GM18499 (cell line): ENCODE data around the gene GFPT2.

Experiments used
- ATAC-seq: cut with Tn5 transposase; IDR thresholded peaks from one replicate; pipeline ENCODE4 v1.9.1; 2021; ENCODE audit warnings: moderate number of reproducible peaks; ENCODE audit not compliant: insufficient read depth, unreplicated experiment

GFPT2 gene

DNA sequence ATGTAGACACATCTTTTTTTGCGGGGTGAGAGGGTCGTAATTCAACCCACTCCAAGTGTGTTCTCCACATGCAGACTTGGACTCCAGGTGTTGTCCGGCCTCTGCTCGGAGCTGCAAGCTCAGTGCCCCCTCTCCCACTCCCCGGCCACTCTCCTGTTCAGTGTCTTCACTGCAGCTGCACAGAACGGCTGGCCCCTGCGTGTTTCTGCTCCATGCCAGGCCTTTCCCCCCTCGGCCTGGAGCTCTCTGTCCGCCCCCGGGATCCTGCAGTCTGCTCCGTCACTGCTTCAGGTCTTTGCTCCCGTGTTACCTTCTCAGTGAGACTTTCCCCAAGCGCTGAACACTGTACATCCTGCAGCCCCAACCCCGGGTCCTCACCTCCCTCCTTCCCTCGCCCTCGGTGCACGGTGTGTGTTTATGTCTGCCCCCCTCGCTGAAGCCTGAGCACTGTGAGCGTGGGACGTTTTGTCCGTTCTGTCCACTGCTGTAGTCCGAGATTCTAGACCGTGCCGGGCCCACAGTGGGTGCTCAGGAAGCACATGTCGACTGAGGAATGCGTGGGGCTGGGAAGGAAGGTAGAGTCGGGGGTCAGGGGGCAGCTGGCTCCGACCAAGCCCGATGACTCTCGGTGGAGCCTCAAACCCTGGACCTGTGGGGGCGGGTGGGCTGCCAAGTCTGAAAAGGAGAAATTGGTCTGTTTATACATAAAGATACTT is 26.4 kb upstream of the GFPT2 start:
- no peak for ATAC-seq

DNA sequence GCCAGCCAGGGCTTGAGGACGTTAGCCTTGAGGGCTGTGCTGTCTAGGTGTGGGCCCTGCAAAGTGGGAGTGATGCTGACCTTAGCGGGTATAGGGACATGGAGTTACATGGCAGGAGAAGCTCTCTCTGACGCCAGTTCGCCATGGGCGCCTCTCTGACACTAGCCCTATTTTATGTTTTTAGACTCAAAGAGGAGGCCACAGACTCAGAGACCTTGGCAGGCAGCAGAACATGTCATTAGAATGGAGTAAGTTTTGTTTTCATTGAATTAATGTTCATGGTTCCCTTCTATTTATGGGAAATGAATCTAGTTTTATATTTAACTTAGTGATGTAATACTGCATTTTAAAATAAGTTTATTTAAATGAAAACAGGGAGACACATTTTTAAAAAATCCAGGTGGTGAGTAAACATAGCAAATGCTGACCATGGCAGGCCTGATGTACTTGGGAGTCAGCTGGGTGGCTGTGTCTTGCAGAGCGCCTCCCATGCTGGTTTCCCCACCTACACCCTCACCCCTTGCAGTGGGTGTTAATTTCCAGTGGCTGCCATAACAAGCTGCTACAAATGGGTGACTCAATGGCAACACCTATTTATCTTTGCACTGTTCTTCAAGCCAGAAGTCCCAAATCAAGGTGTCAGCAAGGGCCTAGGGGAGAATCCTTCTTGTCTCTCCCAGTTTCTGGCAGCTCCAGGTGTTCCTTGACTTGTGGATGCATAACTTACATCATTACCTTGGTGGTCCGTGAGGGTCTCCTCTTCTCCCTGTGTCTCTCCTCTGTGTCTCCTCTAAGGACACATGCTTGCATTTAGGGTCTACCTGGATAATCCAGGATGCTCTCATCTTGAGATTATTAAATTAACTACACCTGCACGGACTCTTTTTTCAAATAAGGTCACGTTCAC is 25.6 kb upstream of the GFPT2 start:
- ATAC-seq = no peak

DNA sequence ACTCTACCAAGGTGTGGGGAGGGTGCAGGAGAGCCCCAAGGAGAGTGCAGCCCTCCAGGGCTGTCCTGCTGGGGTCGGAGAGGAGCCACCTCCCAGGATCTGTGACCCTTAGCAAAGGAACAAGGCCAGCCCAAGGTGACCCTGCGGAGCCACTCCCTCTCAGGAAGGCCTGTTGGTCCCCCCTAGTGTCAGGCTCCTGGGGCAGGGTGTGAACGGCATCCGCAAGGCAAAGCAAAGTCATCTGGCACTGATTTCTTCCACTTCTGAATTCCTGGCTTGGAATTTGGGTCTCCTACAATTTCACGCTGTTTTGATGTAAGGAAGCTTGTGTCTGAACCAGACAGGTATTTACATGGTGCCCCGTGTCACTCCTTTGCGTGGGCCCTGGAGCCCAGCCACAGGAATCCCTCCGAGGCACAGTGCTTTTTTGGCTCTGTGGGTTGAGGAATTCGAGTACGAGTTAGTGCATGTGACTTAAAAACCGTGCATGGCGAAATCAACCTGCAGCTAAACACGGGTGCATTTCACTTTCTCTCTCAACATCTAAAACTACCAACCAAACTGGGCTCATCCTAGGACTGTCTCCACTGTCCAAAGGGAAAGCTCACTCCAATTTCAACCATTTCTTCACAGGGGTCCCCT is 24.5 kb upstream of the GFPT2 start:
- no peak for ATAC-seq

DNA sequence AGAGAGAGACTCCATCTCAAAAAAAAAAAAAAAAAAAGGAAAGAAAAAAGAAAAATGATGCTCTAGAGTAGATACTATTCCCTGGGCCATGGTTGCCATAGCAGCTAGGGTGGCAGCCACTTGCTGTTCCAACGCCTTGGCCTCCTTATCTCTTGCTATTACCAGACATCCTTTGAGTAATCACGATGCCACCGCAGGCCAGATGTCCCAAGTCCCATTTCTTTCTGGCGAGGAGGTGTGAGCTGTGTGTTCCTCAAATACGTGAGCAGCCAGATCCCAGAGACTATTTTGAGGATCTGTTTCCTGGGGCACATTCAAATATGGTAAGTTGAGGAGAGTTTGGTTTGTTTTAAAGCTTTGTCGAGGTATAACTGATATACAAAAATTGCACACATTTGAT is 23.4 kb upstream of the GFPT2 start:
- ATAC-seq = no peak

DNA sequence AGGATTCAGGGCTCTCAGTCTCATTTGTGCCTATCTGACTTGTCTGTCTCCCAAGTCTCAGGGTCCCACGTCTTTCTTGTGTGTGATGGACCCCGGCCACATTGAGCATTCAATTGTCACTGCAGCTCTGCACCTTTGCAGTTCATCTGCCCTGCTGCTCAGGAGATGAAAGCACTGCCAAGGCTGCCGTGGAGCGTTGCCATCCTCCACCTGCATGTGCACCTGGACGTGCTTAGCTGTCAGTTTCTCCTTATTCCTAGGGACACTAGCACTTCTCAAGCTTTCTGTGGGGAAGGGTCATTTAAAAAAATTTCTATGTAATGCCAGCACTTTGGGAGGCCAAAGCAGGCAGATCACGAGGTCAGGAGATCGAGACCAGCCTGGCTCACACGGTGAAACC is 22.8 kb upstream of the GFPT2 start:
- no peak for ATAC-seq

DNA sequence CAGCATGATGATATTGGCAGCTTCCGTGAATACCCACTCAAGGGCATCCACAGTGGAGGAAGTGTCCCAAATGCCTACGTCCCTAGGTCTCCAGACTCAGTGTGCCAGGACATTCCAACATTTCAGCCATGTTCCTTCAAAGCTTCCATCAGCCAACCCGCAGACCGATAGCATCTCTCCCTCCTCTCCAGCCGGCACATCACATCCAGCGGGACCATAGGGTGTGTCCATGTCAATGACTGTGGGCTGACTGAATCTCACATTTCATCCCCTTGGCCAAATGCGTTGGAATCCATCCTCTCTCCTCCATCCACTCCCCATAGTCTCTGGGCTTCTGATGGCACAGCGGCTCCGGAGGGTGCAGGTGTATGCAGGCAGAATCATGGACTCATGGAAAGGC is 22.2 kb upstream of the GFPT2 start:
- ATAC-seq = no peak

DNA sequence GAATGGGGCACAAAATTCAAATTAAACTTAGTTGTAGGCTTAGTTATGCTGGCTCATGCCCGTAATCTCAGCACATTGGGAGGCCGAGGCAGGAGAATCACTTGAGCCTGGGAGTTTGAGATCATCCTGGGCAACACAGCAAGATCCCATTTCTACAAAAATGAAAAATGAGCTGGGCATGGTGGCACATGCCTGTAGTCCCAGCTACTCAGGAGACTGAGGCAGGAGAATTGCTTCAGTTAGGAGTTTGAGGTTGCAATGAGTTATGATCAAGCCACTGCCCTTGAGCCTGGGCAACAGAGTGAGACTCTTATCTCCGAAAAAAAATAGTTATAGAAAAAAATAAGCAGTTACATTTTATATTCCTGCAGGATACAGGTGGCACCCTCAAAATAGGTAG is 20.7 kb upstream of the GFPT2 start:
- ATAC-seq = no peak

DNA sequence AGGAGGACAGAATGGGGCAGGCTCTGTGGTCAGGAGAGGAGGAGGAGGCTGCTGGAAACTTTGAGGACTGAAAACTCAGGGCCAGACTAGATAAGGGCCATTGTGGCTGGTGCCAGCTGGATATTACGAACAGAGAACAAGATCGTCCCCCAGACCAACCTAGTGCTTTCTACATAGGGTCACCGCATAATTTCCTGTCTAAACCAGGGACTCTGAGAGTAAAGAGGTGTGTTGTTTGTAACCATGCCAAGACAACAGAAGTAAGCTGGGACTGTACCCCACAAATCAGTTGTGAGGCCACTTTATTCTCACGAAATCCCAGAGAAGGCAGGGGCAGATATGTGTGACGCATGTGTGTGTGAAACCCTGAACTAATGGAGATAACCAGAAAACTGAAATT is 20.3 kb upstream of the GFPT2 start:
- ATAC-seq = no peak

DNA sequence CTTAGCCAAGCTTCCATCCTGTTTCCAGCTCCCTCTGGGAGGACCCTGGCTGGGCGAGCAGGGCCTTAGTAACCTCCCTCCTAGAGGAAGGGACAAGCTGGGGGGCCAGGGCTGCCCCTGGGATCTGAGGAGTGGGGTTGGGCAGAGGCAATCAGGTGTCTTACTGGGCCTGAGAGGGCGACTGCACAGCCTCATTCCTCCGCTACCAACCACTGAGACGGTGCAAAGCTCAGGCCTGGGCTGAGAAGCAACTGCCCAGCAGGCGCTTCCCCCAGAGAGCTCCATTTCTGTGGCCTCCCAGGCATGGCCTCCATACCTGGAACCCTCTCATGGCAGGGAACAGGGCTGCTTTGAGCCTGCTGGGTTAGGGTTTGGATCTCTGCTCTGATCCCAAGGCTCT is 18.8 kb upstream of the GFPT2 start:
- ATAC-seq = no peak

DNA sequence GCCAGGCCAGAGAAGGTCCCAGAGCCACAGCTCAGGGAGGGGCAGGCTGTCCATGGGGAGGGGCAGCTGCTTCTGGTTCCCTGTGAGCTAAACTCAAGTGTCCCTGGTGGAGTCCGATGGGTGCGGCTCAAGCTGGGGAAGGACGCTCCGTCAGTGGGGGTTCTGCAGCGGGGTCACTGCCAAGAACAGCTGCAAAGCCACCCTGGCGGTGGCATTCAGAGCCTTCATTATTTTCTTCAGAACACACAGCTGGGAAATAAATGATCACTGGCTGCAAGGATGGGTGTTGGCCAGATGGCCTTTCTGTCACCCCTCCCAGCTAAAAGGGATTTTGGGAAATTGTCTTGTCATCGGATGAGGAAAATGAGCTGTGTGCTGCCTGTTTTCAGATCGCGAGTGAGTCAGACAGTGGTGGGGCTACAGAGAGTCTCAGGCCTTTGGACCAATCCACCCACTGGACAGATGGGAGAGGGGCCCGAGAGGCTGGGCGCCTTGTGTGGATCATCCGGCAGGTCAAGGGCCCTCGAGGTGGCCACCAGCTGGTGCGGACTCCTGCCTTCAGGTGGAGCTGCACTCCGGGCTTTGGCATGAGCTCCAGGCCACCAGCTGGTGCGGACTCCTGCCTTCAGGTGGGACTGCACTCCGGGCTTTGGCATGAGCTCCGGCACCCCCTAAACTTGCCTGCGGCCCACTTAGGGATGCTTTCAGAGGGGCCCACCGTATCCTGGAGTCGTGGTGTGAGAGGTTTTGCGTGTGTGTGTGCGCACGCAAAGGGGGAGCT is 17.9 kb upstream of the GFPT2 start:
- no peak for ATAC-seq

DNA sequence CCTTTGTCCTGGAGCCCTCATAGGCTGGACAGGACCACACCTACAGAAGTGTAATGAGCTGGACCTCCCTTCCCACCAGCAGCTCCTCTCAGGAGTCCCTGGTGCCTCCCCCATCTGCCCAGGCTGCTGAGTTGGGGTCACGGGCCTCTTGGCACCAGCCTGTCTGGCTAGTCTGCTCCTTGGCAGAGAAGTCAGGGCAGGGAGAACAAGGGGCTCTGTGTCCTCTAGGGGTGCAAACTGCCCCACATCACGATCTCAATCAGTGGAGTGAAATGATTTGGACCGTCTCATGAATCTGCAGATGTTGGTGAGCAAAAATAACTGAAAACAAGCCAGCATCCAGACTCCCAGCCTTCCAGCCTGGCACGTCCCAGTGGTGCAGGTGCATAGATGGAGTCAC is 14.9 kb upstream of the GFPT2 start:
- ATAC-seq = no peak

DNA sequence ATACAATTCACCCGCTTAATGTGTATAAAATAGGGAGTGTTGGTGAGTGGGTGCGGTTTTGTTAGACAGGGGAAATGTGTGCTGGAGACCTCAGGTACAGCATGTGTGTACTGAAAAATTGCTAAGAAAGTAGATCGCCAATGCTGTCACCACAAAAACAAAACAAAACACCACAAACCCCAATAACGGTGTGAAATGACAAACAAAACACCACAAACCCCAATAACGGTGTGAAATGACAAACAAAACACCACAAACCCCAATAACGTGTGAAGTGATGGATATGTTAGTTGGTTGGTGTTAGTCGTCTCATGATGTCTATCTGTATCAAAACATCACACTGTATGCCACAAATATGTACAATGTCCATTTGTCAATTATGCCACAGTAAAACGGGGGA is 14.2 kb upstream of the GFPT2 start:
- no peak for ATAC-seq

DNA sequence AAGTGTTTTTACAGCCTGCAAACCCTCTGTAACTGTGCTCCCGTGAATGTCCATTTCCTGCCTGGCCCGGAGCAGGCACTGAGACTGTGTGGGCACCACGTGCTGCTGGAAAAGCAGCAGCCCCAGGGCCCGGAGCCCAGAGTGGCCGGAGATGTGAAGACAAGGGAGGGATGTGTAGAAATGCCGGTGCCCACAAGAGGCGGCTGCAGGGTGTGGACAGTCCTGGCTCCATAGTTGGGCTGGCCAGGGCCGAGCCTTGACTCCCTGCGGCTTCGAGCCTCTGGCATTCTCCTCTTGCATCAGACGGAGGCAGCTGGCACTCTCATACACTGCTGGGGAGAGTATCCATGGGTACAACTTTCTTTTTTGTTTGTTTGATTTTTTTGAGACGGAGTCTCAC is 13.2 kb upstream of the GFPT2 start:
- ATAC-seq = no peak

DNA sequence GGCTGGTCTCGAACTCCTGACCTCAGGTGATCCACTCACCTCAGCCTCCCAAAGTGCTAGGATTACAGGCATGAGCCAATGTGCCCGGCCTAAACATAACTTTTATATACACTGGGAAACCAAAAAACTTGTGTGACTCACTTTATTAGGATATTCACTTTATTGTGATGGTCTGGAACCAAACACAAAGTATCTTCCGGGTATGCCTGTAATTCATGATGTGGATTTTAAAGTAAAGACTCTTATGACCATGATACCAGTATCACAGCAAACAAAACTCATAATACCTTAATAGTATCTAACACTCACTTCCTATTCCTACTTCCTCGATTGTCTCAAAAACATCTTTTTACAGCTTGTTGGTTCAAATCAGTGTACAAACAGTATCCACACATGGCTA is 12.7 kb upstream of the GFPT2 start:
- no peak for ATAC-seq

DNA sequence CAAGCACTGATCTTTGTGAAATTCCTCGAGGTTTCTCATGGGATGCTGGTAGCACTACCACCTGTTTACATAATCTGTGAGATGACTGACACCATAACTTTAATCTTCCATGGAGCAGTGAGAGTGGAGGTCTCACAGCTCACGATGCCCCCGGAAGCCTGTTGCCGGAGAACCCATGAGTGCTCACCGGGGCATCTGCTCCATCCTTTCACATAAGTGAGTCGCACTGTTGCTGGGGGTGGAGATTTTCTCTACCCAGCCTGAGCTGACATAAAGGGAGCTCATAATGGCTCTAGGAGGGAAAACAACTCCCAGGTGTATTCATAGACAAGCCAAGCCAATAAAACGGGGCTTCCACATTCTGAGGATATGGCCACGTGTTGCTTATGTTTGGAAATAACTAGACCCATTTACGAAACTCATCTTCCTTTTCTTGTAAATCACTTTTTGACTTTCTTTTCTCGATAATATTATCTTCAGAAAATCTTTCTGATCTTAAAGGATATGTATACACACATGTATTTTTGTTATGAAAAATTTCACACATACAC is 11.2 kb upstream of the GFPT2 start:
- ATAC-seq = no peak

DNA sequence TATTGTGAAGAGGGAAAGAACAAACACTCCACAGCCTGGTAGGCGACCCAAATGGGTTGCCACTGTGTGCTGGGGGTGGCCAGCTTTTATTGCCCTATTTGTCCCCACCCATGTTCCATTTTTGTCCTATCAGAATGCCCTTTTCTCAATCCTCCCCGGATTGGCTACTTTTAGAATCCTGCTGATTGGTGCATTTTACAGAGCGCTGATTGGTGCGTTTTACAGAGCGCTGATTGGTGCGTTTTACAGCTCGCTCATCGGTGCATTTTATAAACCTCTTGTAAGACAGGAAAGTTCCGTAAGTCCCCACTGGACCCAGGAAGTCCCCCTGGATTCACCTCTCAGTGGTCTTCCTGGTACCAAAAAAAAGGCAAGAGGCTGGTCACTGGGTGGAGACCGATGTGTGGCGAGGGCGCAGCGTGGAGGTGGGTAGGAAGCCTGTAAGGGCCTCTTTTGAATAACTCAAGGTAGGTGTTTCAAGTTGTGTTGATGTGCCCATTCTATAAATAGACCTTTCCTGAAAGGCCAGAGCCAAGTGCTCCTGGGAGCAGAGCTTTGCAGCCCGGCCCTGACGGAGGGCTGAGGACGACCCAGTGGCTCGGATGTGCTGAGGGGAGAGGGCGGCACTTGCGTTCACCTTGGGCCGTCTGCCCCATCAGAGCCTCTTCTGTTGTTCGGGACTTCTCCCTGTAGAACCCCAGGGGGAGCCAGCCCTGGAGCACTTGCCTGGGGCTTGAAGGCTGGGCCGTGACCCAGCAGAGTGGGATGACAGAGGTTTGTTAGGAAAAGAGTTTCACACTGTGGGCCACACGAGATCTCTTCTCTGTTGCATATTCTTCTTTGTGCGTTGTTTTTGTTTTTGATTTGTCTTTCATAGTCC is 7.2 kb upstream of the GFPT2 start:
- ATAC-seq = no peak

DNA sequence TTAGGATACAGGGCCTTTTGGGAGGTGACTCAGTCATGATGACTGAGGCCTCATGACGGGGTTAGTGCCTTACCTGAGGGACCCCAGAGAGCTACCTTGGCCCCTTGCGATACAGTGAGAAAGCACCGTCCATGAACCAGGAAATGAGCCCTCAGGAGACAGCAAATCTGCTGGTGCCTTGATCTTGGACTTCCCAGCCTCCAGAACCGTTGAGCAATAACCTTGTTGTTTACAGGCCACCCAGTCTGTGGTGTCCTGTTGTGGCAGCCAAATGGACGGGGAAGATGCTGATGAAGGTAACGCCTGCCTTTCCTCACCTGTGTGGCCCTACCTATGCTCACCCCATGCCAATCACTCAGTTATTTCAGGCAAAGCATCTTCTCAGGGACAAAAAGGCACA is 5.6 kb upstream of the GFPT2 start:
- ATAC-seq = no peak

DNA sequence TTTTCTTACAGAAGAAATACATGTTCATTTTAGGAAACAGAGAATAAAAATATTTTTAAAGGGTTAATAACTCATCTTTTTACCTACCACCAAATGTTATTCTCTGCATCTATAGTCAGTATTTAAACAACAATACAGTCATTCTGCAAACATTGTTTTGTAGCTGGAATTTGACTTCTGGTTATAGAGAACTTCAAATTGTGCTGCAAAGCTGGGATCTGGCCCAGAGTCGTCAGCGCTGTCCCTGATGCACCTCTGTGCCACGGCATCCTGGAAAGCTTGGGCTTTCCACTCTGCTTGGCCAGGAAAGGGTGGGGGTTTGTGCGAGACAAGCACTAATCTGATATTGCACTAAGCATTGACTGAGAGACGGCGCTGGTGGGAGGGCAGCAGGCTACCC is 5.0 kb upstream of the GFPT2 start:
- no peak for ATAC-seq

DNA sequence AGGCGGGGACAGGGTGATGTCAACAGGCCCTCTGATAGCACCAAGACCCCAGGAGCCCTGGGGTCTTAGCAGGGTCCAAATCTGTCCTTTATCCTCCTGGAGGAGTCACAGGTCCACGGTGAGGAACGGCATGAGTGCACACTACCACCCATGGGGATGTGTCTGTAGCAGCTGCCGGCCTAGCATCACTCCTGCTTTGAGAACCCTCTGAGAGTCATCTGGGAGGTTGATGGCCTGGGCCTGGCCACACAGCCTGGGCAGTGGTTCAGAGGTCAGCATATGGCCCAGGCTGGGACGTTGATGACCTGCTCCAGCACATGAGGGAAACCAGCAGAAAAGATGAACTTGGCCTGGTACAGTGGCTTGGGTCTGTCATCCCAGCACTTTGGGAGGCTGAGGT is 1.8 kb upstream of the GFPT2 start:
- ATAC-seq = no peak
